GM12872 (cell line): ENCODE results near the gene THEMIS2.

ENCODE experiments used
- CTCF ChIP-seq: IDR thresholded peaks from 3 replicates; pipeline ENCODE4 v1.5.1; 2011; ENCODE audit warnings: low read depth, mild to moderate bottlenecking, low read length, moderate library complexity; ENCODE audit not compliant: insufficient read depth

Gene THEMIS2

GRCh38 chr1:27906759-27907158 lies 34.4 kb downstream of the THEMIS2 start:
- no peak for TF ChIP-seq CTCF

GRCh38 chr1:27912429-27912828 lies 40.1 kb downstream of the THEMIS2 start:
- no peak for TF ChIP-seq CTCF

GRCh38 chr1:27915082-27915575 lies 42.8 kb downstream of the THEMIS2 start:
- TF ChIP-seq CTCF: no peak

- TF ChIP-seq CTCF: no peak
These were observed 49.9 kb downstream of the THEMIS2 start for GRCh38 chr1:27922272-27922671.

GRCh38 chr1:27928216-27928954 lies 56.0 kb downstream of the THEMIS2 start:
- TF ChIP-seq CTCF: peak; percentile 39; the same call in 2 of the 3 replicates

- no peak for TF ChIP-seq CTCF
These were observed 58.8 kb downstream of the THEMIS2 start for GRCh38 chr1:27931184-27931583.

- TF ChIP-seq CTCF: no peak
These were observed 59.4 kb downstream of the THEMIS2 start for GRCh38 chr1:27931759-27932158.
